HCT116 (cell line): ENCODE measurements around the gene ZC3HAV1. TPM values are rescaled to one million over a fixed set of nuclear protein-coding genes. Genes with fewer than 3 reads are reported as not detected.

Source experiments
- ATAC-seq: fragments of 200-7000 bp; cut with Tn5 transposase; 2 replicates; pipeline ENCODE4 v1.9.1; 2020; ENCODE audit warnings: mild to moderate bottlenecking, moderate library complexity
- BruUV-seq: library from RNA; stranded (reverse); fragments of 400-500 nt; replicated peaks from 2 replicates; lab custom pipeline; 2021; lab: Mats Ljungman, UMichigan
- CTCF ChIA-PET: fragments of 300-600 bp; sonication (Branson Sonifier 250); formaldehyde crosslinking; loops from one replicate; lab custom pipeline; 2021; ENCODE audit warnings: antibody characterized with exemption; lab: Charles Lee
- POLR2A ChIA-PET: fragments of 300-600, 350-600 bp; sonication (Branson Sonifier 250); formaldehyde crosslinking; loops from one replicate; lab custom pipeline; 2021; ENCODE audit warnings: antibody characterized with exemption; lab: Charles Lee
- RAD21 ChIA-PET, 2 experiments: fragments of 300-600 bp; sonication (Branson Sonifier 250); formaldehyde crosslinking; loops; one replicate each; lab custom pipeline; 2023; ENCODE audit warnings: low total read pairs in 2 of 2; ENCODE audit not compliant: uncharacterized antibody in 2 of 2, unreplicated experiment in 2 of 2, low non-redundant PET in 1 of 2; lab: Charles Lee
- DNase-seq: peaks from one replicate; pipeline ENCODE4 v3.0.0-alpha.2; 2010; ENCODE audit warnings: low read depth, low spot score
- H2AFZ ChIP-seq: fragments of 200-600 bp; shearing (Covaris generic), sonication (generic); 2 replicates; pipeline ENCODE4 v1.6.1; 2017; ENCODE audit warnings: low read depth, mixed run types, mixed read lengths, antibody characterized with exemption, low read length; ENCODE audit not compliant: poor library complexity, severe bottlenecking
- H3K27ac ChIP-seq: 2 replicates; pipeline ENCODE4 v1.5.1; 2012; ENCODE audit warnings: low read depth, low read length
- H3K27me3 ChIP-seq: fragments of 200-600 bp; sonication (generic); 2 replicates; pipeline ENCODE4 v1.6.1; 2016; ENCODE audit warnings: mixed run types, low read length, mixed read lengths; ENCODE audit not compliant: insufficient read depth
- H3K36me3 ChIP-seq, 2 experiments: fragments of 200-500 bp in 1 of 2; fragments of 200-600 bp in 1 of 2; sonication (Bioruptor generic) in 1 of 2; sonication (generic) in 1 of 2; 2 replicates each; pipeline versions ENCODE4 v1.5.1 to v1.6.1; 2014 to 2016; ENCODE audit warnings: low read length in 2 of 2, inconsistent platforms in 1 of 2, mixed read lengths in 1 of 2, mixed run types in 1 of 2; ENCODE audit not compliant: insufficient read depth in 2 of 2, control insufficient read depth in 1 of 2
- H3K4me1 ChIP-seq, 2 experiments: fragments of 200-600 bp in 1 of 2; sonication (generic) in 1 of 2; 2 replicates each; pipeline versions ENCODE4 v1.5.1 to v1.6.1; 2012 to 2017; ENCODE audit warnings: low read length in 2 of 2, inconsistent platforms in 1 of 2, mild to moderate bottlenecking in 1 of 2, mixed read lengths in 1 of 2, mixed run types in 1 of 2, moderate library complexity in 1 of 2; ENCODE audit not compliant: insufficient read depth in 2 of 2, control insufficient read depth in 1 of 2
- H3K4me2 ChIP-seq: fragments of 200-600 bp; sonication (generic); 2 replicates; pipeline ENCODE4 v1.6.1; 2017; ENCODE audit warnings: mixed run types, low read length, mixed read lengths
- H3K4me3 ChIP-seq, 2 experiments: fragments of 200-600 bp in 1 of 2; sonication (generic) in 1 of 2; replicated peaks in 1 of 2; 2 replicates each; pipeline ENCODE4 v1.5.1; 2011 to 2016; ENCODE audit warnings: low read length in 2 of 2, control low read depth in 1 of 2, low read depth in 1 of 2, mild to moderate bottlenecking in 1 of 2, mixed read lengths in 1 of 2, mixed run types in 1 of 2
- H3K79me2 ChIP-seq: fragments of 200-600 bp; sonication (generic); 2 replicates; pipeline ENCODE4 v1.6.1; 2017; ENCODE audit warnings: mild to moderate bottlenecking, mixed run types, low read length, moderate library complexity, mixed read lengths; ENCODE audit not compliant: insufficient read depth
- H3K9ac ChIP-seq: fragments of 200-600 bp; sonication (generic); 2 replicates; pipeline ENCODE4 v1.6.1; 2016; ENCODE audit warnings: low read length, mixed read lengths
- H3K9me2 ChIP-seq: fragments of 200-600 bp; sonication (generic), shearing (Covaris generic); 2 replicates; pipeline ENCODE4 v1.6.1; 2017; ENCODE audit warnings: mixed run types, mild to moderate bottlenecking, moderate library complexity; ENCODE audit not compliant: insufficient read depth
- H3K9me3 ChIP-seq, 2 experiments: fragments of 200-500 bp in 1 of 2; fragments of 200-600 bp in 1 of 2; sonication (Bioruptor generic) in 1 of 2; sonication (generic) in 1 of 2; 2 replicates each; pipeline ENCODE4 v1.6.1; 2014 to 2017; ENCODE audit warnings: low read length in 2 of 2, mixed read lengths in 2 of 2, inconsistent platforms in 1 of 2, low read depth in 1 of 2, mild to moderate bottlenecking in 1 of 2, mixed run types in 1 of 2, moderate library complexity in 1 of 2; ENCODE audit not compliant: control insufficient read depth in 1 of 2, insufficient read depth in 1 of 2
- H4K20me1 ChIP-seq: fragments of 200-600 bp; sonication (generic), shearing (Covaris generic); 2 replicates; pipeline ENCODE4 v1.6.1; 2017; ENCODE audit warnings: mixed run types, mild to moderate bottlenecking, moderate library complexity; ENCODE audit not compliant: insufficient read depth
- CTCF ChIP-seq, 3 experiments: fragments of 200-600 bp in 1 of 3; sonication (generic) in 1 of 3; IDR thresholded peaks in 2 of 3; conservative IDR thresholded peaks in 1 of 3; 2 replicates each; pipeline ENCODE4 v1.5.1; 2012 to 2017; ENCODE audit warnings: low read depth in 2 of 3, low read length in 2 of 3, antibody characterized with exemption in 1 of 3, borderline replicate concordance in 1 of 3, control low read depth in 1 of 3, mild to moderate bottlenecking in 1 of 3, mixed read lengths in 1 of 3, mixed run types in 1 of 3, moderate library complexity in 1 of 3; ENCODE audit not compliant: insufficient read depth in 1 of 3
- ELF1 ChIP-seq: IDR thresholded peaks from 2 replicates; pipeline ENCODE4 v1.6.1; 2012; ENCODE audit warnings: low read depth, borderline replicate concordance
- JUND ChIP-seq: IDR thresholded peaks from 2 replicates; pipeline ENCODE4 v1.6.1; 2012
- MAX ChIP-seq: IDR thresholded peaks from 2 replicates; pipeline ENCODE4 v1.6.1; 2012
- POLR2AphosphoS5 ChIP-seq: IDR thresholded peaks from 2 replicates; pipeline ENCODE4 v1.6.1; 2011; ENCODE audit warnings: mild to moderate bottlenecking, low read depth, low read length, moderate library complexity
- RAD21 ChIP-seq: IDR thresholded peaks from 2 replicates; pipeline ENCODE4 v1.6.1; 2012; ENCODE audit warnings: low read depth, mild to moderate bottlenecking
- SP1 ChIP-seq: IDR thresholded peaks from 2 replicates; pipeline ENCODE4 v1.6.1; 2012; ENCODE audit warnings: low read depth
- TCF7L2 ChIP-seq: IDR thresholded peaks from 2 replicates; pipeline ENCODE4 v1.7.0; 2011; ENCODE audit warnings: borderline replicate concordance, inconsistent platforms; ENCODE audit not compliant: insufficient read depth, insufficient read length; ENCODE audit errors: extremely low read depth
- ZNF274 ChIP-seq: fragments of 200-500 bp; sonication (Bioruptor generic); IDR thresholded peaks from 2 replicates; pipeline ENCODE4 v1.6.1; 2014; ENCODE audit warnings: mild to moderate bottlenecking, low read depth, low read length, inconsistent platforms
- intact Hi-C: fragments of 100-400 bp; cut with micrococcal nuclease; formaldehyde crosslinking; loops from 2 replicates; pipeline ENCODE4 v1.10.0; 2022
- total RNA-seq: library from RNA; stranded (reverse); gene quantifications from one replicate; pipeline ENCODE4 v1.2.1, GENCODE V29; 2021; ENCODE audit not compliant: unreplicated experiment
- TF ChIP-seq, protein P1 (sequence below): IDR thresholded peaks from 2 replicates; pipeline ENCODE4 v1.6.1; 2011; ENCODE audit warnings: mild to moderate bottlenecking, low read length, moderate library complexity; ENCODE audit not compliant: insufficient replicate concordance; ENCODE audit errors: extremely low read depth

ZC3HAV1 gene
- total RNA-seq, 1 experiment from 2014 or later, result 23.7 TPM

- no peak overlapping the region for H3K27ac ChIP-seq
- H3K36me3 ChIP-seq, result peaks cover 10 to 30% of the 10 kb centered on the region in 2 experiments
- H3K27me3 ChIP-seq, result no peaks in the 10 kb centered on the region
- no peaks in the 10 kb centered on the region for H3K9me3 ChIP-seq
- H3K4me1 ChIP-seq, result no peaks in the 10 kb centered on the region
- H3K9ac ChIP-seq, result no peak overlapping the region
- TF ChIP-seq CTCF (IDR thresholded peaks at IDR 0.05 in 2 of 3, conservative IDR thresholded peaks at IDR 0.05 in 1 of 3; ENCODE audit: borderline replicate concordance in 1 of 3, insufficient read depth in 1 of 3, low read depth in 2 of 3, low read length in 2 of 3), result no peak
- no peak for TF ChIP-seq ELF1
- TF ChIP-seq, protein P1, sequence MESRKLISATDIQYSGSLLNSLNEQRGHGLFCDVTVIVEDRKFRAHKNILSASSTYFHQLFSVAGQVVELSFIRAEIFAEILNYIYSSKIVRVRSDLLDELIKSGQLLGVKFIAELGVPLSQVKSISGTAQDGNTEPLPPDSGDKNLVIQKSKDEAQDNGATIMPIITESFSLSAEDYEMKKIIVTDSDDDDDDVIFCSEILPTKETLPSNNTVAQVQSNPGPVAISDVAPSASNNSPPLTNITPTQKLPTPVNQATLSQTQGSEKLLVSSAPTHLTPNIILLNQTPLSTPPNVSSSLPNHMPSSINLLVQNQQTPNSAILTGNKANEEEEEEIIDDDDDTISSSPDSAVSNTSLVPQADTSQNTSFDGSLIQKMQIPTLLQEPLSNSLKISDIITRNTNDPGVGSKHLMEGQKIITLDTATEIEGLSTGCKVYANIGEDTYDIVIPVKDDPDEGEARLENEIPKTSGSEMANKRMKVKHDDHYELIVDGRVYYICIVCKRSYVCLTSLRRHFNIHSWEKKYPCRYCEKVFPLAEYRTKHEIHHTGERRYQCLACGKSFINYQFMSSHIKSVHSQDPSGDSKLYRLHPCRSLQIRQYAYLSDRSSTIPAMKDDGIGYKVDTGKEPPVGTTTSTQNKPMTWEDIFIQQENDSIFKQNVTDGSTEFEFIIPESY, result no peak
- TF ChIP-seq SP1, result no peak
- no peak for TF ChIP-seq POLR2AphosphoS5
- no peak for TF ChIP-seq RAD21
- no peak for TF ChIP-seq MAX
- TF ChIP-seq ZNF274, result no peak
- TF ChIP-seq JUND, result no peak
- no peak for TF ChIP-seq TCF7L2
- no peak overlapping the region for H2AFZ ChIP-seq
- intact Hi-C loops, result no loop called here
- H3K9me2 ChIP-seq, result no peaks in the 10 kb centered on the region
- ChIA-PET POLR2A (no interaction called here), RAD21 (no interaction called here), CTCF (no interaction called here)
- ATAC-seq, result no peak
- no peak for DNase-seq
- no peaks in the 10 kb centered on the region for H4K20me1 ChIP-seq
- no TSS peak for BruUV-seq
- H3K4me2 ChIP-seq, result no peak overlapping the region
- no peak overlapping the region for H3K4me3 ChIP-seq
- H3K79me2 ChIP-seq, result no peaks in the 10 kb centered on the region
Measured at GRCh38 chr7:139051655-139052054, 57.9 kb downstream of the ZC3HAV1 start.
